OCI-LY7 (cell line): Measurements from ENCODE around the gene FEZ2. TPM values are rescaled to one million over a fixed set of nuclear protein-coding genes. Genes with fewer than 3 reads are reported as not detected.

Experiments used
- BruUV-seq: library from RNA; stranded (reverse); fragments of 400-500 nt; replicated peaks from 2 replicates; lab custom pipeline; 2021; lab: Mats Ljungman, UMichigan
- CTCF ChIA-PET: fragments of 300-600 bp; sonication (Branson Sonifier 250); formaldehyde crosslinking; loops from one replicate; lab custom pipeline; 2022; ENCODE audit warnings: antibody characterized with exemption; ENCODE audit not compliant: unreplicated experiment; lab: Charles Lee
- POLR2A ChIA-PET: fragments of 300-600 bp; sonication (Branson Sonifier 250); formaldehyde crosslinking; loops from one replicate; lab custom pipeline; 2022; ENCODE audit warnings: antibody characterized with exemption; lab: Charles Lee
- DNase-seq: peaks from one replicate; pipeline ENCODE4 v3.0.0-alpha.2; 2015; ENCODE audit warnings: low spot score
- H2AFZ ChIP-seq: fragments of 200-600 bp; sonication (generic), shearing (Covaris generic); 2 replicates; pipeline ENCODE4 v1.6.1; 2014; ENCODE audit warnings: mild to moderate bottlenecking, antibody characterized with exemption, low read length, moderate library complexity
- H3K27ac ChIP-seq: fragments of 200-600 bp; sonication (generic); 2 replicates; pipeline ENCODE4 v1.5.1; 2014; ENCODE audit warnings: mixed run types, low read depth, mild to moderate bottlenecking, moderate library complexity, low read length, inconsistent platforms; ENCODE audit not compliant: poor library complexity, severe bottlenecking
- H3K36me3 ChIP-seq: fragments of 200-600 bp; sonication (generic); 2 replicates; pipeline ENCODE4 v1.6.1; 2014; ENCODE audit warnings: mild to moderate bottlenecking, antibody characterized with exemption, low read length, moderate library complexity, mixed read lengths; ENCODE audit not compliant: insufficient read depth
- H3K4me1 ChIP-seq: fragments of 200-600 bp; sonication (generic); 2 replicates; pipeline ENCODE4 v1.5.1; 2014; ENCODE audit warnings: mild to moderate bottlenecking, low read length; ENCODE audit not compliant: insufficient read depth, poor library complexity, severe bottlenecking
- H3K4me2 ChIP-seq: fragments of 200-600 bp; sonication (generic); 2 replicates; pipeline ENCODE4 v1.6.1; 2014; ENCODE audit warnings: mild to moderate bottlenecking, low read length
- H3K4me3 ChIP-seq: fragments of 200-600 bp; sonication (generic); 2 replicates; pipeline ENCODE4 v1.5.1; 2014; ENCODE audit warnings: mild to moderate bottlenecking, low read depth, low read length; ENCODE audit not compliant: poor library complexity, severe bottlenecking
- H3K79me2 ChIP-seq: fragments of 200-600 bp; sonication (generic); 2 replicates; pipeline ENCODE4 v1.6.1; 2016; ENCODE audit warnings: low read depth, mild to moderate bottlenecking, low read length, moderate library complexity, mixed read lengths; ENCODE audit not compliant: insufficient read depth
- H3K9me2 ChIP-seq: fragments of 200-600 bp; sonication (generic); 2 replicates; pipeline ENCODE4 v1.6.1; 2016; ENCODE audit warnings: mild to moderate bottlenecking, low read length, mixed read lengths; ENCODE audit not compliant: insufficient read depth
- H3K9me3 ChIP-seq: fragments of 200-600 bp; sonication (generic); 2 replicates; pipeline ENCODE4 v1.6.1; 2014; ENCODE audit warnings: mild to moderate bottlenecking, mixed run types, low read length, mixed read lengths
- H4K20me1 ChIP-seq: fragments of 200-600 bp; sonication (generic); 2 replicates; pipeline ENCODE4 v1.6.1; 2014; ENCODE audit warnings: mild to moderate bottlenecking, antibody characterized with exemption, low read length, moderate library complexity, mixed read lengths; ENCODE audit not compliant: insufficient read depth
- CTCF ChIP-seq: fragments of 200-600 bp; sonication (generic); conservative IDR thresholded peaks from 2 replicates; pipeline ENCODE4 v1.5.1; 2014; ENCODE audit warnings: mild to moderate bottlenecking, antibody characterized with exemption, low read length, moderate library complexity, mixed read lengths
- EZH2phosphoT487 ChIP-seq: fragments of 200-600 bp; sonication (generic); IDR thresholded peaks from 2 replicates; pipeline ENCODE4 v1.6.1; 2018; ENCODE audit warnings: low read depth, borderline replicate concordance, mild to moderate bottlenecking, mixed run types, antibody characterized with exemption, low read length, moderate library complexity, mixed read lengths
- intact Hi-C: fragments of 100-400 bp; cut with micrococcal nuclease; formaldehyde crosslinking; loops from one replicate; pipeline ENCODE4 v1.10.0; 2022; ENCODE audit not compliant: unreplicated experiment
- total RNA-seq, 2 experiments: library from RNA; depleted of rRNA in 1 of 2; stranded (reverse); fragments of >200 nt in 1 of 2; shearing (Covaris generic) in 1 of 2; gene quantifications; 2 replicates each; pipeline ENCODE4 v1.2.3, GENCODE V29; 2014 to 2022

The FEZ2 gene
- total RNA-seq, 2 experiments from 2014 or later, result 17.1 to 23.2 TPM

GRCh38 chr2:36570416-36570815 lies 27.6 kb downstream of the FEZ2 start:
- no peak for DNase-seq
- H3K4me3 ChIP-seq, result no peak overlapping the region
- intact Hi-C loops, result no loop called here
- peaks cover 21% of the 10 kb centered on the region; the same call in 1 of the 2 replicates for H3K36me3 ChIP-seq
- H2AFZ ChIP-seq, result no peak overlapping the region
- no peak overlapping the region for H3K4me2 ChIP-seq
- H4K20me1 ChIP-seq, result no peaks in the 10 kb centered on the region
- H3K27ac ChIP-seq, result no peak overlapping the region
- TF ChIP-seq EZH2phosphoT487 (no peak), CTCF (no peak)
- H3K9me2 ChIP-seq, result no peaks in the 10 kb centered on the region
- no TSS peak for BruUV-seq
- CTCF ChIA-PET, result no interaction called here
- POLR2A ChIA-PET, result interaction anchor here (1.3 to 2.0 kb wide), 2 partner anchors 10 to 13 kb away, joined by 5 to 7 read pairs; no protein-coding TSS in a partner anchor
- no peaks in the 10 kb centered on the region for H3K4me1 ChIP-seq
- H3K9me3 ChIP-seq, result no peaks in the 10 kb centered on the region
- H3K79me2 ChIP-seq, result no peaks in the 10 kb centered on the region

GRCh38 chr2:36569267-36569856 lies 28.6 kb downstream of the FEZ2 start:
- TF ChIP-seq EZH2phosphoT487, result no peak
- no peak for TF ChIP-seq CTCF
- no peaks in the 10 kb centered on the region for H4K20me1 ChIP-seq
- no peaks in the 10 kb centered on the region for H3K9me3 ChIP-seq
- no peak overlapping the region for H2AFZ ChIP-seq
- no peaks in the 10 kb centered on the region for H3K79me2 ChIP-seq
- peaks cover 14% of the 10 kb centered on the region; the same call in 1 of the 2 replicates for H3K36me3 ChIP-seq
- intact Hi-C loops, result no loop called here
- H3K4me2 ChIP-seq, result no peak overlapping the region
- no peaks in the 10 kb centered on the region for H3K4me1 ChIP-seq
- no peak overlapping the region for H3K27ac ChIP-seq
- no peak for DNase-seq
- ChIA-PET POLR2A (interaction anchor here (0.6 to 2.0 kb wide), 7 partner anchors 9 to 811 kb away, joined by 3 to 7 read pairs (median 3); no protein-coding TSS in a partner anchor), CTCF (no interaction called here)
- no peaks in the 10 kb centered on the region for H3K9me2 ChIP-seq
- BruUV-seq, result no TSS peak
- H3K4me3 ChIP-seq, result no peak overlapping the region
